ENCODE measurements around the gene GNG13. TPM values are rescaled to one million over a fixed set of nuclear protein-coding genes. Genes with fewer than 3 reads are reported as not detected.

GNG13 gene
- total RNA-seq, 3 donors from 2014 or later = 0.31 to 1.0 TPM; not detected in 1

DNA sequence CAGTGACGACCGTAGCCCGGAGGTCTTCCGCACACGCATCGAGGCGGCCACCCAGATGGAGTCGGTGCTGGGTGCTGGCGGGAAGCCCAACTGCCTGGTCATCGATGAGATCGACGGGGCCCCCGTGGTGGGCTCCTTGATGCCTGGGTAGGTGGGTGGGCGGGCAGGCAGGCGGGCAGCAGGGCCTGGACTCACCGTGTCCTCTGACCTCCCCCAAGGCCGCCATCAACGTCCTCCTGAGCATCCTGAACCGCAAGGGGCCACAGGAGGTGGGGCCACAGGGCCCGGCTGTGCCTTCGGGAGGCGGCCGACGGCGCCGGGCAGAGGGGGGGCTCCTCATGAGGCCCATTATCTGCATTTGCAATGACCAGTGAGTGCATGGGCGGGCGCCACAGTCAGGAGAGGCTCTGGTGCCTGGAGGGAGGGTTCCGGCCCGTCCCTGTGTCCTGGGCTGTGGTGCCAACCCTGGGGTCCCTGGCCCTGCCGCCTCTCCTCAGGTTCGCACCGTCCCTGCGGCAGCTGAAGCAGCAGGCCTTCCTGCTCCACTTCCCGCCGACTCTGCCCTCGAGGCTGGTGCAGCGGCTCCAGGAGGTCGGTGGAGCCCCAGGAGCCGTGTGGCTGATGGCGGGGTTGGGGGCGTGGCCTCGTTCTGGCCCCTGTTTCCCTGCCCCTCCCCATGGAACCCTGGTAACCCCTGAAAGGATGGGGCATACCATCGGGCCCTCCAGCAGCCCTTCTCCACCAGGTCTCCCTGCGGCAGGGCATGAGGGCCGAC lies 8.1 kb downstream of the GNG13 start:
- intact Hi-C loops (cut with DNase I, micrococcal nuclease) = no loop called here

DNA sequence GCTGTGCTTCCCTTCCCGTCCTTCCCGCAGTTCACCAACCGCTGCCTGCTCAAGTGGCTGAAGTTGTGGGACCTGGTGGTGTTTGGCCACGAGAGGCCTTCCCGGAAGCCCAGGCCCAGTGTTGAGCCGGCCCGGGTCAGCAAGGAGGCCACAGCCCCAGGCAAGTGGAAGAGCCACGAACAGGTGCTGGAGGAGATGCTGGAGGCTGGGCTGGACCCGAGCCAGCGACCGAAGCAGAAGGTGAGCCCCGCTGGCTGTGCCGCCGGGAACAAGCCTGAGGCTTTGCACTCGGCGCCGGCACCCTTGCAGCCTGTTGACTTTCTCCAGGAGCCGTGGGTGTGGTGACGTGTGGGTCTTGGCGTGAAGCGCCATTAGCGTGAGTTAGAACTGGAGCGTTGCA lies 9.4 kb downstream of the GNG13 start:
- no peaks in the 10 kb centered on the region for H3K36me3 ChIP-seq (ENCODE audit: low read depth)
- TF ChIP-seq, protein P1, sequence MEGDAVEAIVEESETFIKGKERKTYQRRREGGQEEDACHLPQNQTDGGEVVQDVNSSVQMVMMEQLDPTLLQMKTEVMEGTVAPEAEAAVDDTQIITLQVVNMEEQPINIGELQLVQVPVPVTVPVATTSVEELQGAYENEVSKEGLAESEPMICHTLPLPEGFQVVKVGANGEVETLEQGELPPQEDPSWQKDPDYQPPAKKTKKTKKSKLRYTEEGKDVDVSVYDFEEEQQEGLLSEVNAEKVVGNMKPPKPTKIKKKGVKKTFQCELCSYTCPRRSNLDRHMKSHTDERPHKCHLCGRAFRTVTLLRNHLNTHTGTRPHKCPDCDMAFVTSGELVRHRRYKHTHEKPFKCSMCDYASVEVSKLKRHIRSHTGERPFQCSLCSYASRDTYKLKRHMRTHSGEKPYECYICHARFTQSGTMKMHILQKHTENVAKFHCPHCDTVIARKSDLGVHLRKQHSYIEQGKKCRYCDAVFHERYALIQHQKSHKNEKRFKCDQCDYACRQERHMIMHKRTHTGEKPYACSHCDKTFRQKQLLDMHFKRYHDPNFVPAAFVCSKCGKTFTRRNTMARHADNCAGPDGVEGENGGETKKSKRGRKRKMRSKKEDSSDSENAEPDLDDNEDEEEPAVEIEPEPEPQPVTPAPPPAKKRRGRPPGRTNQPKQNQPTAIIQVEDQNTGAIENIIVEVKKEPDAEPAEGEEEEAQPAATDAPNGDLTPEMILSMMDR (IDR thresholded peaks at IDR 0.05) = no peak
- peaks cover 17% of the 10 kb centered on the region for H3K4me1 ChIP-seq (ENCODE audit: low read depth)
- intact Hi-C loops (cut with DNase I, micrococcal nuclease) = no loop called here
- ATAC-seq (no peak), DNase-seq (no peak)
- H3K9me3 ChIP-seq = no peaks in the 10 kb centered on the region
- no peak overlapping the region for H3K4me3 ChIP-seq

More for the DNA sequence above, 8.1 kb downstream of the GNG13 start:
- H3K9me3 ChIP-seq = no peaks in the 10 kb centered on the region
- H3K36me3 ChIP-seq (ENCODE audit: low read depth) = no peaks in the 10 kb centered on the region
- ATAC-seq (no peak), DNase-seq (no peak)
- TF ChIP-seq, protein P1 (IDR thresholded peaks at IDR 0.05) = no peak
- H3K4me3 ChIP-seq = no peak overlapping the region
- H3K4me1 ChIP-seq (ENCODE audit: low read depth) = peaks cover 10% of the 10 kb centered on the region

DNA sequence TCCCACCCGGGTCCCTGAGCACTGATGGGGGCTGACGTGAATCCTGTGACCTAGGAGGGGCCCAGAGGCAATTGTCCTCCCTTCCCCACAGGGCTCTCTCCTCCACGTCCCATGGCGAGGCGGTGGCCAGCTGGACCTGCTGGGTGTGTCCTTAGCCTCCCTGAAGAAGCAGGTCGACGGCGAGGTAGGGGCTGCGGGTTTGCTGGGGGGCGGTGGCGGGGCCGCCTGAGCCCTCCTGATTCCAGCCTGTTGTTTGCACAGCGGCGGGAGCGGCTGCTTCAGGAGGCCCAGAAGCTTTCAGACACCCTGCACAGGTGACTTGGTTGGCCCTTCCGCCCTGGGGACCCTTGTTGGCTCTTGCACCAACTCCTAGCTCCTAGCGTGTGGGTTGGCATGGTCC lies 10.4 kb downstream of the GNG13 start:
- TF ChIP-seq, protein P1 (IDR thresholded peaks at IDR 0.05) = no peak
- ATAC-seq (no peak), DNase-seq (no peak)
- intact Hi-C loops (cut with DNase I, micrococcal nuclease) = no loop called here
- Histone ChIP-seq H3K36me3 (ENCODE audit: low read depth) (no peaks in the 10 kb centered on the region), H3K9me3 (no peaks in the 10 kb centered on the region), H3K4me3 (no peak overlapping the region), H3K4me1 (ENCODE audit: low read depth) (peaks cover 17% of the 10 kb centered on the region)

DNA sequence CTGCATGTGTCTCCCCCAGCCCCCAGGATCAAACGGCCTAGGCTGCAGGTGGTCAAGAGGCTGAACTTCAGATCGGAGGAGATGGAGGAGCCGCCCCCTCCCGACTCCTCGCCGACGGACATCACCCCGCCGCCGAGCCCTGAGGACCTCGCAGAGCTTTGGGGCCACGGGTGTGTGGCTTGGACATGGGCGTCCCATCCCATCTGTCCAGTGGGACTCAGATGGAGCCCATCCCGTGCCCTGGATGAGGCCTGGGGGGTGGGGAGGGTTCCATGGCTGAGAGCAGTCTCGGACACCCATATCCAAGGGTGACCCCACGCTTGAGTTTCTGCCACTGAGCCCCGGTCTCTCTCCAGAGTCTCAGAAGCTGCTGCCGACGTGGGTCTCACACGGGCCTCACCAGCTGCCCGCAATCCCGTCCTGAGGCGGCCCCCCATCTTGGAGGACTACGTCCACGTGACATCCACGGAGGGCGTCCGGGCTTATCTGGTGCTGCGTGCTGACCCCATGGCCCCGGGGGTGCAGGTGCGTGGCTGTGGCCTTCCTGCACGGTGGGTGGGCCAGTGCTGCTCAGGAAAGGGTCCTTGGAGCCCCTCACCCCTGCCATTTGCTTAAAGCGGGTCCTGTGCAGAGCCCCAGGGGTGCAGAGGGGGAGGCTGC lies 11.2 kb downstream of the GNG13 start:
- ATAC-seq (no peak), DNase-seq (no peak)
- intact Hi-C loops (cut with DNase I, micrococcal nuclease) = no loop called here
- Histone ChIP-seq H3K36me3 (ENCODE audit: low read depth) (no peaks in the 10 kb centered on the region), H3K4me3 (no peak overlapping the region), H3K9me3 (no peaks in the 10 kb centered on the region), H3K4me1 (ENCODE audit: low read depth) (peaks cover 17% of the 10 kb centered on the region)
- TF ChIP-seq, protein P1 (IDR thresholded peaks at IDR 0.05) = no peak

DNA sequence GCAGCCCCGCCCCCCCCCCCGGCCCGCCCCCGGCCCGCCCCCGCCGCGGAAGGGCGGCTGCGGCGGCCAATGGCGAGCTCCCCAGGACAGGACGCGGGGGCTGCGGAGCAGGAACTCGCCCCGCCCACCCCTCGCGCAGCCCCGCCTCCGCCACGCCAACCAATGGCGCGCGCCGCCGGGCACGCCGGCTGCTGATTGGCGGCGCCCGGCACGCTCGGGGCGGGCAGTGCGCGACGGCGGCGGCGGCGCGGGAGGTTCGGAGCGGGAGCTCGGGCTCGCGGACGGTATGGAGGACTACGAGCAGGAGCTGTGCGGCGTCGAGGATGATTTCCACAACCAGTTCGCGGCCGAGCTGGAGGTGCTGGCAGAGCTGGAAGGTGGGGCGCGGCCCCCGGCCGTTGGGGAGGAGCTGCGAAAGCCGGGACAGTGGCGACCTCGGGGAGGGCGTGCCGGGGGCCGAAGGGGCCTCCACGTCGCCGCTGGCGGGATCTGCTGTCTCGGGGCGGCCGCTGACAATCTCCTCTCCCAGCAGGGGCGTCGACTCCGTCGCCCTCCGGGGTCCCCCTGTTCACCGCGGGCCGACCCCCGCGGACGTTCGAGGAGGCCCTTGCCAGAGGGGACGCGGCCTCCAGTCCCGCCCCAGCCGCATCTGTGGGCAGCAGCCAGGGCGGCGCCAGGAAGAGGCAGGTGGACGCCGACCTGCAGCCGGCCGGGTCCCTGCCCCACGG lies 12.0 kb downstream of the GNG13 start, which contains the start of gene CHTF18:
Gene CHTF18 (plus strand): TSS at position 222 of the 728 bp plus-strand sequence. CDS start 65 bp downstream, at position 287.
- DNase-seq (peak; percentile 93 to 97 (median 94)), ATAC-seq (peak; percentile 94)
- H3K4me1 ChIP-seq (ENCODE audit: low read depth) = peaks cover 17% of the 10 kb centered on the region
- intact Hi-C loops (cut with DNase I, micrococcal nuclease) = no loop called here
- TF ChIP-seq, protein P1 (IDR thresholded peaks at IDR 0.05) = no peak
- H3K9me3 ChIP-seq = no peaks in the 10 kb centered on the region
- H3K36me3 ChIP-seq (ENCODE audit: low read depth) = no peaks in the 10 kb centered on the region
- peak within 1 kb of the TSS; percentile 88 for H3K4me3 ChIP-seq

Data from mucosa of descending colon (tissue), 3 donors.